Measurements from ENCODE around the gene IL10. TPM values are rescaled to one million over a fixed set of nuclear protein-coding genes. Genes with fewer than 3 reads are reported as not detected.

IL10 gene
- total RNA-seq, 1 experiment from 2014 or later = not detected

DNA sequence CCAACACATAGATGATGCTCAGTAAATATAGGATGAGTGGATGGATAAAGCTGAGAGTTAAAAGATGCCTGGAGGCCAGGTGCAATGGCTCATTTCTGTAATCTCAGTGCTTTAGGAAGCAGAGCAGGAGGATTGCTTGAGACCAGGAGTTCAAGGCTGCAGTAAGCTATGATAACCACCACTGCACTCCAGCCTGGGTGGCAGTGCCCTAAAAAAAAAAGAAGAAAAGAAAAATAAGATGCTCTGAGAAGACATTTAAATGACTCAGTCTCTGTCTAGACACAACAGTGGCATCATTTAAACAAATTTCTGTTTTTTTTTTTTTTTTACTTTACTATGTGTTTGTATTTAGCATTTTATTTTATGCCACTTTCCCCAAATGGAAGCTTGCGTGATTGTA lies 27.0 kb downstream of the IL10 start:
- H3K4me3 Mint-ChIP-seq (ENCODE audit: low read depth, unreplicated experiment) = no peak overlapping the region
- intact Hi-C loops (cut with micrococcal nuclease; ENCODE audit: unreplicated experiment) = no loop called here
- H3K36me3 Mint-ChIP-seq (ENCODE audit: insufficient read depth, unreplicated experiment) = no peaks in the 10 kb centered on the region
- BruUV-seq (replicated peaks) = no TSS peak
- H3K9me3 Mint-ChIP-seq (ENCODE audit: low read depth, unreplicated experiment) = no peaks in the 10 kb centered on the region
- H3K27ac Mint-ChIP-seq (ENCODE audit: unreplicated experiment) = no peak overlapping the region
- no peak for DNase-seq
- peaks cover 26% of the 10 kb centered on the region for H3K27me3 Mint-ChIP-seq (ENCODE audit: unreplicated experiment)
- H3K4me1 Mint-ChIP-seq (ENCODE audit: low read depth, unreplicated experiment) = no peaks in the 10 kb centered on the region
- TF ChIP-seq CTCF (IDR thresholded peaks at IDR 0.05; ENCODE audit: unreplicated experiment) = no peak
- CTCF ChIA-PET = interaction anchor here (0.7 kb wide), 2 partner anchors 38 to 59 kb away, joined by 3 read pairs; no protein-coding TSS in a partner anchor

GRCh38 chr1:206744683-206745082 lies 27.6 kb downstream of the IL10 start:
- H3K4me1 Mint-ChIP-seq (ENCODE audit: low read depth, unreplicated experiment) = peaks cover under 1% of the 10 kb centered on the region
- no TSS peak for BruUV-seq (replicated peaks)
- peaks cover 22% of the 10 kb centered on the region for H3K27me3 Mint-ChIP-seq (ENCODE audit: unreplicated experiment)
- H3K36me3 Mint-ChIP-seq (ENCODE audit: insufficient read depth, unreplicated experiment) = no peaks in the 10 kb centered on the region
- intact Hi-C loops (cut with micrococcal nuclease; ENCODE audit: unreplicated experiment) = no loop called here
- no peaks in the 10 kb centered on the region for H3K9me3 Mint-ChIP-seq (ENCODE audit: low read depth, unreplicated experiment)
- no peak overlapping the region for H3K4me3 Mint-ChIP-seq (ENCODE audit: low read depth, unreplicated experiment)
- TF ChIP-seq CTCF (IDR thresholded peaks at IDR 0.05; ENCODE audit: unreplicated experiment) = no peak
- no peak overlapping the region for H3K27ac Mint-ChIP-seq (ENCODE audit: unreplicated experiment)
- no peak for DNase-seq
- CTCF ChIA-PET = no interaction called here

DNA sequence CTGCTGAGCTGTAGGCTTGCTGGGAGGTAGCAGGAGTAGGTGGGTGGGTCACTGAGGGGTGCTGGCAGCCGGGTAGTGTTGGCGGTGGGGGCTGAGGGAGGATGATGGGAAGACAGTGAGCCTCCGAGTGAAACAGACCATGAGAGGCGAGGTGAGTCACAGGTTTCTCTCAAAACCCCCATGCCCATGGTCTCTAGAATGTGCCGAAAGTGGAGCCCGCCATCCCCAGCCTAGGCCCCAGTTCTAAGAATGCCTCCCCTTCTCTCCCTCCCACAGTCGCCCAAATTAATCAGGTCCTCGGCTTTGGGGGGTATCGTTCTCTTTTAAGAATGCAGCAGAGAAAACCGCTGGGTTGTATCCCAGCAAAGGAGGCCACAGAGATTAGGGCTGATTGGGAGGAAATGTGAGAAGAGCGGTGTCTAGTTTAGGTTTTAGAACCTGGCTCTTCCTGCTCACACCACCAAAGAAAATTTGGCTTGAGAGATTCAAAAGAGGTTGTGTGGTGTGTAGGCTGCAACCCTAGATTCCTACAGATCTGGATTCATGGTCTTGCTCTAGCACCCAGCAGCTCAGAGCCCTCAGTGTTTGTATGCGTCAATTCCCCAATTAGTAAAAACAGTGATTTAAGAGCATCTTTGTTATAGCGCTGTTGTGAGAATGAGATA lies 29.4 kb downstream of the IL10 start:
- no peak for TF ChIP-seq CTCF (IDR thresholded peaks at IDR 0.05; ENCODE audit: unreplicated experiment)
- DNase-seq = no peak
- BruUV-seq (replicated peaks) = no TSS peak
- Mint-ChIP-seq H3K9me3 (ENCODE audit: low read depth, unreplicated experiment) (no peaks in the 10 kb centered on the region), H3K4me1 (ENCODE audit: low read depth, unreplicated experiment) (peaks cover 14% of the 10 kb centered on the region), H3K27ac (ENCODE audit: unreplicated experiment) (no peak overlapping the region), H3K36me3 (ENCODE audit: insufficient read depth, unreplicated experiment) (peaks cover 12% of the 10 kb centered on the region), H3K4me3 (ENCODE audit: low read depth, unreplicated experiment) (no peak overlapping the region), H3K27me3 (ENCODE audit: unreplicated experiment) (peaks cover 4% of the 10 kb centered on the region)
- intact Hi-C loops (cut with micrococcal nuclease; ENCODE audit: unreplicated experiment) = no loop called here
- CTCF ChIA-PET = no interaction called here

GRCh38 chr1:206741142-206741701 lies 31.1 kb downstream of the IL10 start:
- CTCF ChIA-PET = no interaction called here
- Mint-ChIP-seq H3K9me3 (ENCODE audit: low read depth, unreplicated experiment) (no peaks in the 10 kb centered on the region), H3K36me3 (ENCODE audit: insufficient read depth, unreplicated experiment) (peaks cover 14% of the 10 kb centered on the region), H3K27ac (ENCODE audit: unreplicated experiment) (no peak overlapping the region), H3K4me3 (ENCODE audit: low read depth, unreplicated experiment) (no peak overlapping the region), H3K4me1 (ENCODE audit: low read depth, unreplicated experiment) (peaks cover 14% of the 10 kb centered on the region), H3K27me3 (ENCODE audit: unreplicated experiment) (no peaks in the 10 kb centered on the region)
- BruUV-seq (replicated peaks) = no TSS peak
- intact Hi-C loops (cut with micrococcal nuclease; ENCODE audit: unreplicated experiment) = no loop called here
- no peak for DNase-seq
- TF ChIP-seq CTCF (IDR thresholded peaks at IDR 0.05; ENCODE audit: unreplicated experiment) = no peak
